Stimulated activated CD8-positive, alpha-beta memory T cell treated with anti-CD3 and anti-CD28 coated beads, Interleukin-15, amount 100 ng/mL, for 48 hours (primary cell): Measurements from ENCODE around the gene DPH2.

ENCODE experiments used
- DNase-seq, 2 donors: peaks; one replicate each; pipeline ENCODE4 v3.0.0-alpha.2; 2020; ENCODE audit warnings: low read depth in 2 of 2

The DPH2 gene

DNA sequence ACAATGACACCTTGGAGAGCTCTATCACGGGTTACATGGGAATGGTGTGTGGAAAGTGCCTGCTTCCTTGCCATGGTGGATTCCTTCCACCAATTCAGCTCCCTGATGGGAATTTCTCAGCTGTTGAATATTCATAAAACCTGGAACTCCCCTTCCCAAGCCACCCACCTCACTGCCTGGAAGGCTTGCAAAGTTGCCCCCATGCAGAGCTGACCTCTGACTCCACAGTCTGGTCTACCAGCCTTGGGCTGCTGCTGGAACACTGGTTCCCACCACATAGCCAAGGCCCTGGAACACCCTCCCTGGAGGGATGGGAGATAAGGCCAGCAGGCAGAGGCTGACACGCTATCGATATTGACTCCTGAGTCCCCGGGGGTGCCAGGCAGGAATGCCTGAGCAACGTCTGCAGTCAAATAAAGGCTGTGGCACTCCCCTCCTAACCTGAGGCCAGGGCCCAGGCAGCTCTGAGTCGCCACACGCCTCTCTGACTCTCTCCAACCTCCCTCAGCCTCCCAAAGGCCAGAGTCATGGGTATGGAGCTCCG is 30.4 kb downstream of the DPH2 start:
- DNase-seq, result no peak

GRCh38 chr1:44002165-44002564 is 32.4 kb downstream of the DPH2 start:
- DNase-seq, result no peak

- DNase-seq, result no peak
Measured at GRCh38 chr1:44002606-44003157, 32.9 kb downstream of the DPH2 start.

DNA sequence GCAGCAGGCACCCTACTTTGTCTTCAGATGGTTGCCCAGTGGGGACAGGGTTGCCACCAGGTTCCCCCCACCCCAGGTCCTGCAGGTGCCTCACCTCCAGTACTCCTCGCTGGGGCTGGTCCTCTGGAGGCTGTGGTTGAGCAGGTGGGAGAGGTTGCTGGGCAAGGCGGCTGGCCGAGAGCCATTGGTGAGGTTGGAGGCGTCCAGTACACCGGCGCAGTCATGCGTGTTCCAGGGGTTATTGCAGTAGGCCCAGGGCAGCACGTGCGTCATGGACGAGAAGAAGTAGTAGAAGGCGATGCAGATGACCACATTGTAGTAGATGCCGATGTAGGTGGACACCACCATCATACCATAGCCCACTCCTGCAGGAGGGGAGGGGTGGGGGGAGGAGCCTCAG is 38.4 kb downstream of the DPH2 start:
- no peak for DNase-seq

DNA sequence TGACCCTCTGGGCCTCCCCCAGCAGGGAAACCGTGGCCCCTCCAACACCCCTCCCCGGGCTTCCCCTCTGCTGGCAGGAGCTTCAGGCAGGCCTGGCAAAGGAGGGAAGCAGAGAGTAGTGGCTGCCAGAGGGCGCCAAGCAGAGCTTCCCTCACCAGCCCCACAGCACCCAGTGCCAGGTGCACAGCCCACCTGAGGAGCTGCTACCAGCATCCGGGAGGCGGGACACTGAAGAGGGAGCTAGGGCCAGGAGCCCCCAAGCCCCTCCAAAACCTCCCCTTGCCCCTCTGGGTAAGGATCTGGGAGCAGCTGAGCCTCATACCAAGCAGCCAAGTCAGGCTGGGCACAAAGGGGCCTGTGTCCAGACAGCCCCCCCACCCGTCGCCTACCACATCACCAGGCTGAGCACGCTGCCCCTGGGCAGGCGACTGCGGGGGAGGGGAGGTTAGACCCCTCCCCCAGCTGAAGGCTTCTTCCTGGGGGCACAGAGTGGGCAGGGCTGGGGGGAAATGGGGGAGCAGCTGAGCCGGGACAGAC is 41.2 kb downstream of the DPH2 start:
- no peak for DNase-seq

DNA sequence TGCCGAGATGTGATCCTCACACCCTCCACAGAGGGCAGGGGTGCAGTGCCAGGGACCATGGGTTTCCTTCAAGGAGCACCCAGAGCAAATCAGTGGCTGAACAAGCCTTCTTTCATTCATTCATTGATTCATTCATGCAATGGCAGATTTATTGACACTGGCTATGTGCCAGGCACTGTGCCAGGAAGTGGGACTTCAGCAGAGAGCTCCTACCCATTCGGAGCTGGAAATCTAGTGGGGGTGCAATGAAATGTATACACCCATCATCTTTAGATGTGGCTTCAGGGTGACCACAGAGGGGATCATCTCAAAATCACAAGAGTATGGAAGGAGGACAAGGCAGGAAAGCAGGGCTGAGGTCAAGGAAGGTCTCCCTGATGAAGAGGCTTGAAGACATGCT is 42.6 kb downstream of the DPH2 start:
- no peak for DNase-seq

GRCh38 chr1:44012941-44013609 is 43.3 kb downstream of the DPH2 start:
- no peak for DNase-seq

- no peak for DNase-seq
Measured at GRCh38 chr1:44013949-44014348, 44.1 kb downstream of the DPH2 start.

- DNase-seq, result no peak
Measured at GRCh38 chr1:44014365-44015104, 44.7 kb downstream of the DPH2 start.

DNA sequence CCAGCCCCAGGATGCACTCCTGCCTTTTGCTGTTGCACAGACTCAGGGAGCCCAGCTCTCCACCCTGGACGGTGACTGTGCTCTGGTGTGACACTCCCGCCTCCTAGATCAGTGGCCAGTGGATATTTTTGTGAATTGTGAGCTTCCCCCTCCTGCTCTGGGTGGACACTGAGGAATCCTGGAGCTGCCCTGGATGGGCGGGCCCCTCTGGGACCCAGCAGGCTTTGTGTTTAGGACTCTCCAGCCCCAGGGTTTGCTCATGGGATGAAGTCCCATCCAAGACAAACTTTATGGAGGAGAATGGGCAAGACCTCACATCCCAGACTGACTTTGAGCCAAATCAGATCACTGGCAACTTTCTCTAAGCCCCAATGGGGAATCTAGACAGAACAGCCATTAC is 45.4 kb downstream of the DPH2 start:
- DNase-seq, result no peak

- no peak for DNase-seq
Measured at GRCh38 chr1:44016041-44016889, 46.5 kb downstream of the DPH2 start.

- no peak for DNase-seq
Measured at GRCh38 chr1:44016890-44017400, 47.1 kb downstream of the DPH2 start.

DNA sequence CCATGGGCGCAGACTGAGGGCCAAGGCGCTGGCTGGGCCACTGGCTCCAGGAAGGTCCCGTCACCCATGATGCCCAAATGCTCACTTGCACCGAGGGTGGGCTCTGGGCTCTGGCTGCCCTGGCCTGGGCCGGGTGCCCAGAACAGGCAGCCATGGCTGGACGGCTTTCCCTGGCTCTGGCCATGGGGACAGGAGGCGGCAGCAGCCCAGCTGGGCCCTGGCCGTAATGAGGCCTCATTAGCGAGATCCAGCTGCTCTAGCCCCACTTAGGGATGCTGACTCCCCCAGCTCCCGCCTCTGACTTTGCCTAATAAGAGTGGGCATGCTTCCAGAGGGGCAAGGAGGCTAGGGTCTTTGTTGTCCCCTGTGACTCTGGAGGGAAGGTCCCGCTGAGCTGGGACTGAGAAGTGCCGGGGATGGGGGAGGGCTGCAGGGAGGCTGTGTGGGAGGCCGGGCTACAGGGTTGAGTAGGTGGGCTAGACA is 49.7 kb downstream of the DPH2 start:
- DNase-seq, result no peak

DNA sequence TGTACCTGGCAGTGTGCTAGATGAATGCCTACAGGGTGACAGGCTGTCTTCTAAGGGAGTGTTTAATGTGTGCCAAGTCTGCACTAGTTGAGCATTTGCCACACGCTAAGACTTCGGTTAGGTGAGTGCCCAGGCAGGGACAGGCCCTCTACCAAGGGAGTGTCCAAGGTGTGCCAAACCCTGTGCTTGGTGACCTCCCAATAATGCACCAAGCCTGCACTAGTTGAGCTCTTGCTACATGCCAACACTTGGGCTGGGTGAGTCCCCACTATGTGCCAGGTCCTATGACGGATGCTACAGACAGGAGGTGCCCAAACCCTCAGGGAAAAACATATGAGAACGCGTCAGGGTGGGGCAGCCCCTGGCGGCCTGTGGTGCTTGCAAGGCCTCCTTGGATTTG is 50.7 kb downstream of the DPH2 start:
- no peak for DNase-seq

DNA sequence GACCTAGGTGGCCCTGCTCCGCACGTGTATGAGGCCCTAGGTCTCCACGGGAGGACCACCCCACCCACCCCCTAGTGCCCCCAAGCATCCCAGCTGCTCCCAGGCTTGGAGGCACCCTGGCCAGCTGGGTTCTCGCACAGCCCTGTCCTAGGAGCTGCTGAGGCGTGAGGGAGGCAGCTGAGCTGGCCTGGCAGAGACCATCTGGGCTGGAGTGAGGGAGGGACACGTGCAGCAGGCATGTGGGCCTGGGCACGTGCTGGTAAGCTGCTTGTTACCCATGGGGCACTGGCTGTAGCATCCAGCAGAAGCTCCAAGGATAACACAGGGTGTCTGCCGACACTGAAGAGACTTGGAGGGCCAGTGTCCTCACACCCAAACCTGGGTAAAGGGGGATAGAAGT is 51.3 kb downstream of the DPH2 start:
- no peak for DNase-seq

- DNase-seq, result no peak
Measured at GRCh38 chr1:44021581-44022321, 51.9 kb downstream of the DPH2 start.
